Natural killer cell (primary cell): Measurements from ENCODE around the gene GAL3ST3. TPM values are rescaled to one million over a fixed set of nuclear protein-coding genes. Genes with fewer than 3 reads are reported as not detected.

Experiments
- ATAC-seq, 3 donors: fragments of 150-1000 bp in 2 of 3; fragments of 200-7000 bp in 1 of 3; cut with Tn5 transposase; 1 replicate in 1 of 3; 2 replicates in 2 of 3; pipeline ENCODE4 v1.10.0; 2021; ENCODE audit warnings: mild to moderate bottlenecking in 2 of 3, moderate library complexity in 2 of 3
- DNase-seq, 2 donors: peaks; one replicate each; pipeline versions ENCODE4 v3.0.0 to v3.0.0-alpha.2; 2013 to 2021; ENCODE audit warnings: mixed read lengths in 1 of 2
- H3K27ac ChIP-seq: one replicate; pipeline ENCODE4 v1.5.1; 2013; ENCODE audit warnings: mild to moderate bottlenecking, low read length
- H3K27me3 ChIP-seq: one replicate; pipeline ENCODE4 v1.6.1; 2013; ENCODE audit warnings: low read length; ENCODE audit not compliant: control insufficient read depth, insufficient read depth
- H3K36me3 ChIP-seq: one replicate; pipeline ENCODE4 v1.6.1; 2013; ENCODE audit warnings: low read length; ENCODE audit not compliant: control insufficient read depth, insufficient read depth
- H3K4me1 ChIP-seq: one replicate; pipeline ENCODE4 v1.6.1; 2013; ENCODE audit warnings: low read length; ENCODE audit not compliant: control insufficient read depth, insufficient read depth
- H3K4me3 ChIP-seq: one replicate; pipeline ENCODE4 v1.5.1; 2013; ENCODE audit warnings: low read length
- H3K9me3 ChIP-seq: one replicate; pipeline ENCODE4 v1.6.1; 2013; ENCODE audit warnings: low read length; ENCODE audit not compliant: control insufficient read depth, insufficient read depth
- H3K27ac Mint-ChIP-seq, 2 donors: one replicate each; pipeline ENCODE4 v1.8.0; 2022; ENCODE audit warnings: mild to moderate bottlenecking in 2 of 2, mixed read lengths in 2 of 2, moderate library complexity in 1 of 2
- H3K27me3 Mint-ChIP-seq, 2 donors: one replicate each; pipeline ENCODE4 v1.8.0; 2022; ENCODE audit warnings: low read depth in 2 of 2, mixed read lengths in 2 of 2
- H3K36me3 Mint-ChIP-seq: one replicate; pipeline ENCODE4 v1.8.0; 2022; ENCODE audit warnings: mixed read lengths
- H3K4me1 Mint-ChIP-seq, 2 donors: one replicate each; pipeline ENCODE4 v1.8.0; 2022; ENCODE audit warnings: mixed read lengths in 2 of 2
- H3K4me3 Mint-ChIP-seq: one replicate; pipeline ENCODE4 v1.8.0; 2022; ENCODE audit warnings: mild to moderate bottlenecking, moderate library complexity, mixed read lengths
- H3K9me3 Mint-ChIP-seq, 2 donors: one replicate each; pipeline ENCODE4 v1.8.0; 2022; ENCODE audit warnings: mixed read lengths in 2 of 2
- CTCF ChIP-seq: fragments of 200-600 bp; IDR thresholded peaks from one replicate; pipeline ENCODE4 v1.8.0; 2022; ENCODE audit warnings: antibody characterized with exemption
- WGBS: methylation state at CpG from one replicate; pipeline ENCODE4 v1.1.7; 2013; ENCODE audit warnings: missing lambda C conversion rate; ENCODE audit not compliant: insufficient coverage; 5-methylcytosine and 5-hydroxymethylcytosine counted together
- intact Hi-C: fragments of 100-400 bp; cut with micrococcal nuclease; formaldehyde crosslinking; loops from one replicate; pipeline ENCODE4 v1.14.2; 2022
- total RNA-seq, 4 donors: library from RNA; stranded (reverse); fragments of 120-200 nt in 1 of 4; gene quantifications; one replicate each; pipeline versions ENCODE4 v1.2.3 to v1.2.4, GENCODE V29; 2013 to 2022

GAL3ST3 gene
- total RNA-seq, 3 donors from 2014 or later (not counting 1 experiment from before 2014, with no cell fraction given) = not detected

DNA sequence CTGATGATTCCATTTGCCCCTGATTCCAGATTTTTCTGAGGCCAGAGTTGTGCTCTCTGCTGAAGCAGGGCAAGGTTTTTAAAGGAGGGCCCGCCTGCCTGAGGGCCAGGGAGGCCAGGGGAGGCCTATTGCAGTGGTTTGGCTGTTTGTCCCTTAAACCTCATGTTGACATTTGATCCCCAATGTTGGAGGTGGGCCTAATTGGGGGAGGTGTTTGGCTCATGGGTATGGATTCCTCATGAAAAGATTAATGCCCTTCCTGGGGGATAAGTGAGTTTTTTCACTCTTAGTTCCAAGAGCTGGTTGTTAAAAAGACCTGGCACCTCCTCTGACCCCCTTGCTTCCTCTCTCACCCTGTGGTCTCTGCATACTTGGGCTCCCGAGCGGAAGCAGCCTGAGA lies 9.2 kb downstream of the GAL3ST3 start:
- no peak overlapping the region for H3K27ac Mint-ChIP-seq
- intact Hi-C loops = no loop called here
- TF ChIP-seq CTCF = no peak

GRCh38 chr11:66037327-66037726 lies 11.6 kb downstream of the GAL3ST3 start:
- Histone ChIP-seq H3K4me3 (no peak overlapping the region), H3K27ac (no peak overlapping the region), H3K9me3 (no peaks in the 10 kb centered on the region), H3K36me3 (no peaks in the 10 kb centered on the region), H3K27me3 (peaks cover 4% of the 10 kb centered on the region), H3K4me1 (no peaks in the 10 kb centered on the region)
- no peak for TF ChIP-seq CTCF
- Mint-ChIP-seq H3K4me1 (no peaks in the 10 kb centered on the region), H3K4me3 (no peak overlapping the region), H3K27me3 (peaks cover 0 to 8% of the 10 kb centered on the region in 2 donors), H3K36me3 (no peaks in the 10 kb centered on the region), H3K9me3 (no peaks in the 10 kb centered on the region), H3K27ac (no peak overlapping the region)
- intact Hi-C loops = no loop called here
- no peak for ATAC-seq
- DNase-seq = no peak
- 95% methylated on average over 3 of the region's 3 CpGs for WGBS

More for the DNA sequence above, 9.2 kb downstream of the GAL3ST3 start:
- Mint-ChIP-seq H3K4me3 (no peak overlapping the region), H3K9me3 (no peaks in the 10 kb centered on the region), H3K27me3 (peaks cover 0 to 4% of the 10 kb centered on the region in 2 donors), H3K4me1 (peaks cover 4 to 5% of the 10 kb centered on the region in 2 donors), H3K36me3 (no peaks in the 10 kb centered on the region)
- Histone ChIP-seq H3K9me3 (no peaks in the 10 kb centered on the region), H3K36me3 (no peaks in the 10 kb centered on the region), H3K27me3 (peaks cover 4% of the 10 kb centered on the region), H3K27ac (no peak overlapping the region), H3K4me3 (no peak overlapping the region), H3K4me1 (peaks cover under 1% of the 10 kb centered on the region)
- no peak for ATAC-seq
- WGBS = 92% methylated on average over 3 of the region's 3 CpGs
- no peak for DNase-seq

- H3K36me3 ChIP-seq = no peaks in the 10 kb centered on the region
- no peak overlapping the region for H3K27ac ChIP-seq
- no peak overlapping the region for H3K4me3 ChIP-seq
- H3K4me1 ChIP-seq = no peaks in the 10 kb centered on the region
- TF ChIP-seq CTCF = no peak
- no peaks in the 10 kb centered on the region for H3K9me3 ChIP-seq
- Mint-ChIP-seq H3K9me3 (no peaks in the 10 kb centered on the region), H3K27me3 (peaks cover 0 to 8% of the 10 kb centered on the region in 2 donors), H3K36me3 (no peaks in the 10 kb centered on the region), H3K27ac (no peak overlapping the region), H3K4me3 (no peak overlapping the region), H3K4me1 (no peaks in the 10 kb centered on the region)
- H3K27me3 ChIP-seq = peaks cover 4% of the 10 kb centered on the region
- intact Hi-C loops = no loop called here
- ATAC-seq = no peak
- DNase-seq = no peak
- 88% methylated on average over 4 of the region's 5 CpGs for WGBS
Measured at GRCh38 chr11:66036334-66036710, 12.6 kb downstream of the GAL3ST3 start.

GRCh38 chr11:66035653-66036333 lies 13.2 kb downstream of the GAL3ST3 start:
- no peak for ATAC-seq
- peaks cover 4% of the 10 kb centered on the region for H3K27me3 ChIP-seq
- no peak for DNase-seq
- 85% methylated on average over 9 of the region's 9 CpGs for WGBS
- Mint-ChIP-seq H3K9me3 (no peaks in the 10 kb centered on the region), H3K4me3 (no peak overlapping the region), H3K4me1 (no peaks in the 10 kb centered on the region), H3K27me3 (peaks cover 0 to 8% of the 10 kb centered on the region in 2 donors), H3K27ac (no peak overlapping the region), H3K36me3 (no peaks in the 10 kb centered on the region)
- no peak for TF ChIP-seq CTCF
- H3K4me1 ChIP-seq = no peaks in the 10 kb centered on the region
- H3K36me3 ChIP-seq = no peaks in the 10 kb centered on the region
- H3K9me3 ChIP-seq = no peaks in the 10 kb centered on the region
- H3K4me3 ChIP-seq = no peak overlapping the region
- no peak overlapping the region for H3K27ac ChIP-seq
- intact Hi-C loops = no loop called here
